DND-41 (cell line): Measurements from ENCODE around the gene E2F2.

Experiments used
- CTCF ChIP-seq: IDR thresholded peaks from 2 replicates; pipeline ENCODE4 v1.5.1; 2012; ENCODE audit warnings: borderline replicate concordance, low read length, moderate library complexity, mild to moderate bottlenecking; ENCODE audit not compliant: poor library complexity, severe bottlenecking; ENCODE audit errors: extremely low read depth
- EZH2 ChIP-seq: IDR thresholded peaks from 3 replicates; pipeline ENCODE4 v1.6.1; 2012; ENCODE audit warnings: borderline replicate concordance, low read depth, mild to moderate bottlenecking, moderate library complexity, low read length, inconsistent platforms; ENCODE audit not compliant: severe bottlenecking

DNA sequence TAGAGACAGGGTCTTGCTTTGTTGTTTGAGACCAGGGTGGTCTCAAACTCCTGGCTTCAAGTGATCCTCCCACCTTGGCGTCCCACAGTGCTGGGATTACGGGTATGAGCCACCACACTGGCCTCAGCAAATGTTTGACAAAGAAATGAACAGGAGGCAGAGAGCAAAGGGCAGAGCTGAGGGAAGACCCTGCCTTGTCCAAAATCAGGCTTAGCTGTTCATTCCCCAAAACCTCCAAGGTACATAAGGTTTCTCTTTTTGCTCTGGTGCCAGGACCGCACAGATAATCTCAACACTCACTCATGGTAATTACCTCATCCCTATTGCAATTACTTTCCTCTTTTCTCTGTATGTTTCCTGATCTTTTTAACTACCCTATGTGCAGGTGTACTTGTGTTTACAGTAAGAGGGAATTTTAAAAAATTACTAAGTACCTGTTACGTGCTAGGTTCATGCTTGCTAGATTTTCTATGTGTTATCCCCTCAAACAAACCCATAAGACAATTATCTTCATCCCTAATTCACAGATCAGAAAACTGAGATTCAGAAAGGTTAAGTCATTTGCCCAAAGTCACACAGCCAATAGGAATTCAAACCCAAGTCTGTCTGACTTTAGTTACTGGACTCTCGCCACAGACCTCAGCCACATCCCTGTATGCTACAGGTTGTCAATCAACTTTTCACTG lies 58.5 kb downstream of the E2F2 start:
- TF ChIP-seq CTCF (no peak), EZH2 (no peak)
